Osteoblast (primary cell): ENCODE measurements around the gene LBX1. TPM values are rescaled to one million over a fixed set of nuclear protein-coding genes. Genes with fewer than 3 reads are reported as not detected.

Experiments
- DNase-seq: peaks from one replicate; pipeline ENCODE4 v3.0.0; 2011; ENCODE audit warnings: low spot score, mixed read lengths; ENCODE audit not compliant: insufficient read length; ENCODE audit errors: missing footprints
- H2AFZ ChIP-seq: 2 replicates; pipeline ENCODE4 v1.6.0; 2011; ENCODE audit warnings: mild to moderate bottlenecking, low read length
- H3K27ac ChIP-seq: 2 replicates; pipeline ENCODE4 v1.5.1; 2011; ENCODE audit warnings: mild to moderate bottlenecking, low read depth, low read length, moderate library complexity
- H3K27me3 ChIP-seq: 2 replicates; pipeline ENCODE4 v1.6.0; 2012; ENCODE audit warnings: mild to moderate bottlenecking, control low read depth, inconsistent platforms, low read length, moderate library complexity; ENCODE audit not compliant: insufficient read depth
- H3K36me3 ChIP-seq: 2 replicates; pipeline ENCODE4 v1.5.1; 2011; ENCODE audit warnings: mild to moderate bottlenecking, low read length, control low read depth, moderate library complexity; ENCODE audit not compliant: insufficient read depth
- H3K4me1 ChIP-seq: 2 replicates; pipeline ENCODE4 v1.5.1; 2011; ENCODE audit warnings: mild to moderate bottlenecking, low read length, control low read depth, moderate library complexity; ENCODE audit not compliant: insufficient read depth
- H3K4me2 ChIP-seq: 2 replicates; pipeline ENCODE4 v1.6.0; 2011; ENCODE audit warnings: mild to moderate bottlenecking, low read length; ENCODE audit not compliant: insufficient read depth
- H3K4me3 ChIP-seq: fragments of 200-600 bp; sonication (generic); 3 replicates; pipeline ENCODE4 v1.5.1; 2012; ENCODE audit warnings: mild to moderate bottlenecking, low read length, inconsistent platforms; ENCODE audit not compliant: insufficient read depth
- H3K79me2 ChIP-seq: 2 replicates; pipeline ENCODE4 v1.6.0; 2012; ENCODE audit warnings: mild to moderate bottlenecking, low read length, control low read depth, inconsistent platforms; ENCODE audit not compliant: insufficient read depth
- H3K9me3 ChIP-seq: 2 replicates; pipeline ENCODE4 v1.5.1; 2011; ENCODE audit warnings: low read depth, low read length, control low read depth
- H4K20me1 ChIP-seq: 2 replicates; pipeline ENCODE4 v1.6.0; 2012; ENCODE audit warnings: mild to moderate bottlenecking, low read length, control low read depth; ENCODE audit not compliant: insufficient read depth
- CTCF ChIP-seq: IDR thresholded peaks from 2 replicates; pipeline ENCODE4 v1.5.1; 2011; ENCODE audit warnings: mild to moderate bottlenecking, low read depth, low read length, moderate library complexity; ENCODE audit errors: extremely low read depth
- total RNA-seq: library from RNA; depleted of rRNA; stranded (reverse); fragments of >200 nt; gene quantifications from 2 replicates; pipeline ENCODE4 v1.2.3, GENCODE V29; 2012

The LBX1 gene
- total RNA-seq, 1 donor = not detected

GRCh38 chr10:101233863-101234262 lies 4.6 kb upstream of the LBX1 start:
- peaks cover 100% of the 10 kb centered on the region for H3K27me3 ChIP-seq

GRCh38 chr10:101233443-101233842 lies 4.2 kb upstream of the LBX1 start:
- Histone ChIP-seq H2AFZ (no peak overlapping the region), H3K4me3 (no peak overlapping the region), H3K4me2 (no peak overlapping the region), H3K4me1 (no peaks in the 10 kb centered on the region), H3K36me3 (no peaks in the 10 kb centered on the region), H3K27ac (no peak overlapping the region), H3K79me2 (no peaks in the 10 kb centered on the region), H4K20me1 (peaks cover 6% of the 10 kb centered on the region), H3K9me3 (peaks cover 1% of the 10 kb centered on the region), H3K27me3 (peaks cover 99% of the 10 kb centered on the region)
- TF ChIP-seq CTCF = no peak
- peak; percentile 61 for DNase-seq

More at GRCh38 chr10:101233863-101234262, 4.6 kb upstream of the LBX1 start:
- Histone ChIP-seq H3K36me3 (no peaks in the 10 kb centered on the region), H3K4me1 (no peaks in the 10 kb centered on the region), H4K20me1 (peaks cover 6% of the 10 kb centered on the region), H2AFZ (no peak overlapping the region), H3K79me2 (no peaks in the 10 kb centered on the region), H3K27ac (no peak overlapping the region), H3K4me3 (no peak overlapping the region), H3K9me3 (peaks cover 1% of the 10 kb centered on the region), H3K4me2 (no peak overlapping the region)
- DNase-seq = peak; percentile 57
- TF ChIP-seq CTCF = no peak

GRCh38 chr10:101231912-101232689 lies 2.8 kb upstream of the LBX1 start:
- peaks cover 6% of the 10 kb centered on the region for H4K20me1 ChIP-seq
- no peaks in the 10 kb centered on the region for H3K4me1 ChIP-seq
- DNase-seq = peak; percentile 84
- H3K79me2 ChIP-seq = no peaks in the 10 kb centered on the region
- H3K9me3 ChIP-seq = peaks cover 1% of the 10 kb centered on the region
- H3K36me3 ChIP-seq = no peaks in the 10 kb centered on the region
- no peak overlapping the region for H3K4me3 ChIP-seq
- no peak overlapping the region for H3K4me2 ChIP-seq
- H2AFZ ChIP-seq = no peak overlapping the region
- no peak for TF ChIP-seq CTCF
- H3K27ac ChIP-seq = no peak overlapping the region
- peaks cover 99% of the 10 kb centered on the region for H3K27me3 ChIP-seq

- Histone ChIP-seq H3K79me2 (no peaks in the 10 kb centered on the region), H3K27ac (no peak overlapping the region), H2AFZ (no peak overlapping the region), H3K9me3 (no peaks in the 10 kb centered on the region), H4K20me1 (peaks cover 8% of the 10 kb centered on the region), H3K27me3 (peaks cover 99% of the 10 kb centered on the region), H3K4me2 (no peak overlapping the region), H3K4me3 (no peak overlapping the region), H3K4me1 (no peaks in the 10 kb centered on the region), H3K36me3 (no peaks in the 10 kb centered on the region)
- DNase-seq = peak; percentile 71
- no peak for TF ChIP-seq CTCF
Measured at GRCh38 chr10:101231092-101231491, 1.8 kb upstream of the LBX1 start.
